H1 (cell line): Measurements from ENCODE around the gene IKZF5. TPM values are rescaled to one million over a fixed set of nuclear protein-coding genes. Genes with fewer than 3 reads are reported as not detected.

Experiments
- CTBP2 ChIP-seq: IDR thresholded peaks from 2 replicates; pipeline ENCODE4 v1.7.0; 2011; ENCODE audit warnings: borderline replicate concordance, mild to moderate bottlenecking, moderate library complexity, mixed read lengths, low read length; ENCODE audit not compliant: insufficient read depth, insufficient read length
- JUND ChIP-seq: IDR thresholded peaks from 2 replicates; pipeline ENCODE4 v1.6.1; 2011; ENCODE audit warnings: mild to moderate bottlenecking, improper control_type of control experiment, low read length
- KDM5A ChIP-seq: fragments of 200-600 bp; IDR thresholded peaks from 2 replicates; pipeline ENCODE4 v1.7.1; 2012; ENCODE audit warnings: mild to moderate bottlenecking, low read length, inconsistent platforms, mixed read lengths
- PHF8 ChIP-seq: fragments of 200-600 bp; sonication (generic); conservative IDR thresholded peaks from 2 replicates; pipeline ENCODE4 v1.7.1; 2012; ENCODE audit warnings: low read depth, mild to moderate bottlenecking, inconsistent platforms, low read length, moderate library complexity
- RAD21 ChIP-seq, 2 experiments: IDR thresholded peaks in 1 of 2; conservative IDR thresholded peaks in 1 of 2; 2 replicates each; pipeline ENCODE4 v1.6.1; 2011; ENCODE audit warnings: low read depth in 2 of 2, low read length in 2 of 2, improper control_type of control experiment in 1 of 2, inconsistent platforms in 1 of 2, mild to moderate bottlenecking in 1 of 2, moderate library complexity in 1 of 2
- RBBP5 ChIP-seq: IDR thresholded peaks from 2 replicates; pipeline ENCODE4 v1.7.1; 2012; ENCODE audit warnings: low read depth, mild to moderate bottlenecking, inconsistent platforms, low read length, moderate library complexity, borderline replicate concordance
- polyA plus RNA-seq, 7 experiments: library from polyadenylated mRNA; depleted of rRNA in 3 of 7; stranded (reverse) in 5 of 7; unstranded in 2 of 7; fragments of >200 nt in 5 of 7; fragments of 200-250 nt in 2 of 7; gene quantifications; 1 replicate in 5 of 7; 2 replicates in 1 of 7; 4 replicates in 1 of 7; pipeline versions ENCODE4 v1.2.1 to v1.2.3, GENCODE V29; 2011 to 2013; ENCODE audit warnings: missing spikeins in 2 of 7, mixed read lengths in 2 of 7
- total RNA-seq: library from RNA; stranded (reverse); fragmentation: NEBNext Ultra II Directional; extraction: Animal tissue kit (Norgen Biotek cat#: 25700); gene quantifications from 2 replicates; pipeline ENCODE4 v1.2.1, GENCODE V29; 2021
- TF ChIP-seq, protein P1 (sequence below): fragments of 300-600 bp; sonication (generic); IDR thresholded peaks from 2 replicates; pipeline ENCODE4 v1.7.1; 2012; ENCODE audit warnings: low read length, moderate library complexity, mild to moderate bottlenecking, inconsistent platforms; ENCODE audit not compliant: insufficient replicate concordance
- TF ChIP-seq, protein P2 (sequence below), 3 experiments: IDR thresholded peaks; 1 replicate in 2 of 3; 2 replicates in 1 of 3; pipeline versions ENCODE4 v1.5.1 to v1.6.1; 2011; ENCODE audit warnings: low read length in 3 of 3, mild to moderate bottlenecking in 3 of 3, inconsistent platforms in 2 of 3, low read depth in 1 of 3, moderate library complexity in 1 of 3; ENCODE audit not compliant: insufficient read depth in 1 of 3; ENCODE audit errors: control extremely low read depth in 1 of 3

The IKZF5 gene
- total and polyA plus RNA-seq, 2 of the 8 experiments (the other 6 are each of a cell fraction or from before 2014, with no cell fraction given): 5.2 to 15.3 TPM

DNA sequence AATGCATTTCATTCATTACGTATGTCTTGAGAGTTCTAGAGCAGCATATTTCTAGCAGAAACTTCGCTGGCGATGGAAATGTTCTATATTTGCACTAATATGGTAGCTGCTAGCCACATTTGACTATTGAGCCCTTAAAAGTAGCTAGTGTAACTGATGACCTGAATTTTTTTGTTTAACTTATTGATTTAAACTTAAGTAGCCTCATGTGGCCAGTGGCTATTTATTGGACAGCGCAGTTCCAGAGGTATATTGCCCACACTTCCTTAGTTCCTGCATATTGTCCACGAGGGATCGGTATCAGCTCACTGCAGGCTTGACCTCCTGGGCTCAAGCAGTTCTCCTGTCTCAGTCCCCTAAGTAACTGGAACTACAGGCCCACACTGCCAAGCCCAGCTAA, 24.7 kb downstream of the IKZF5 start (continued):
- TF ChIP-seq, protein P1, sequence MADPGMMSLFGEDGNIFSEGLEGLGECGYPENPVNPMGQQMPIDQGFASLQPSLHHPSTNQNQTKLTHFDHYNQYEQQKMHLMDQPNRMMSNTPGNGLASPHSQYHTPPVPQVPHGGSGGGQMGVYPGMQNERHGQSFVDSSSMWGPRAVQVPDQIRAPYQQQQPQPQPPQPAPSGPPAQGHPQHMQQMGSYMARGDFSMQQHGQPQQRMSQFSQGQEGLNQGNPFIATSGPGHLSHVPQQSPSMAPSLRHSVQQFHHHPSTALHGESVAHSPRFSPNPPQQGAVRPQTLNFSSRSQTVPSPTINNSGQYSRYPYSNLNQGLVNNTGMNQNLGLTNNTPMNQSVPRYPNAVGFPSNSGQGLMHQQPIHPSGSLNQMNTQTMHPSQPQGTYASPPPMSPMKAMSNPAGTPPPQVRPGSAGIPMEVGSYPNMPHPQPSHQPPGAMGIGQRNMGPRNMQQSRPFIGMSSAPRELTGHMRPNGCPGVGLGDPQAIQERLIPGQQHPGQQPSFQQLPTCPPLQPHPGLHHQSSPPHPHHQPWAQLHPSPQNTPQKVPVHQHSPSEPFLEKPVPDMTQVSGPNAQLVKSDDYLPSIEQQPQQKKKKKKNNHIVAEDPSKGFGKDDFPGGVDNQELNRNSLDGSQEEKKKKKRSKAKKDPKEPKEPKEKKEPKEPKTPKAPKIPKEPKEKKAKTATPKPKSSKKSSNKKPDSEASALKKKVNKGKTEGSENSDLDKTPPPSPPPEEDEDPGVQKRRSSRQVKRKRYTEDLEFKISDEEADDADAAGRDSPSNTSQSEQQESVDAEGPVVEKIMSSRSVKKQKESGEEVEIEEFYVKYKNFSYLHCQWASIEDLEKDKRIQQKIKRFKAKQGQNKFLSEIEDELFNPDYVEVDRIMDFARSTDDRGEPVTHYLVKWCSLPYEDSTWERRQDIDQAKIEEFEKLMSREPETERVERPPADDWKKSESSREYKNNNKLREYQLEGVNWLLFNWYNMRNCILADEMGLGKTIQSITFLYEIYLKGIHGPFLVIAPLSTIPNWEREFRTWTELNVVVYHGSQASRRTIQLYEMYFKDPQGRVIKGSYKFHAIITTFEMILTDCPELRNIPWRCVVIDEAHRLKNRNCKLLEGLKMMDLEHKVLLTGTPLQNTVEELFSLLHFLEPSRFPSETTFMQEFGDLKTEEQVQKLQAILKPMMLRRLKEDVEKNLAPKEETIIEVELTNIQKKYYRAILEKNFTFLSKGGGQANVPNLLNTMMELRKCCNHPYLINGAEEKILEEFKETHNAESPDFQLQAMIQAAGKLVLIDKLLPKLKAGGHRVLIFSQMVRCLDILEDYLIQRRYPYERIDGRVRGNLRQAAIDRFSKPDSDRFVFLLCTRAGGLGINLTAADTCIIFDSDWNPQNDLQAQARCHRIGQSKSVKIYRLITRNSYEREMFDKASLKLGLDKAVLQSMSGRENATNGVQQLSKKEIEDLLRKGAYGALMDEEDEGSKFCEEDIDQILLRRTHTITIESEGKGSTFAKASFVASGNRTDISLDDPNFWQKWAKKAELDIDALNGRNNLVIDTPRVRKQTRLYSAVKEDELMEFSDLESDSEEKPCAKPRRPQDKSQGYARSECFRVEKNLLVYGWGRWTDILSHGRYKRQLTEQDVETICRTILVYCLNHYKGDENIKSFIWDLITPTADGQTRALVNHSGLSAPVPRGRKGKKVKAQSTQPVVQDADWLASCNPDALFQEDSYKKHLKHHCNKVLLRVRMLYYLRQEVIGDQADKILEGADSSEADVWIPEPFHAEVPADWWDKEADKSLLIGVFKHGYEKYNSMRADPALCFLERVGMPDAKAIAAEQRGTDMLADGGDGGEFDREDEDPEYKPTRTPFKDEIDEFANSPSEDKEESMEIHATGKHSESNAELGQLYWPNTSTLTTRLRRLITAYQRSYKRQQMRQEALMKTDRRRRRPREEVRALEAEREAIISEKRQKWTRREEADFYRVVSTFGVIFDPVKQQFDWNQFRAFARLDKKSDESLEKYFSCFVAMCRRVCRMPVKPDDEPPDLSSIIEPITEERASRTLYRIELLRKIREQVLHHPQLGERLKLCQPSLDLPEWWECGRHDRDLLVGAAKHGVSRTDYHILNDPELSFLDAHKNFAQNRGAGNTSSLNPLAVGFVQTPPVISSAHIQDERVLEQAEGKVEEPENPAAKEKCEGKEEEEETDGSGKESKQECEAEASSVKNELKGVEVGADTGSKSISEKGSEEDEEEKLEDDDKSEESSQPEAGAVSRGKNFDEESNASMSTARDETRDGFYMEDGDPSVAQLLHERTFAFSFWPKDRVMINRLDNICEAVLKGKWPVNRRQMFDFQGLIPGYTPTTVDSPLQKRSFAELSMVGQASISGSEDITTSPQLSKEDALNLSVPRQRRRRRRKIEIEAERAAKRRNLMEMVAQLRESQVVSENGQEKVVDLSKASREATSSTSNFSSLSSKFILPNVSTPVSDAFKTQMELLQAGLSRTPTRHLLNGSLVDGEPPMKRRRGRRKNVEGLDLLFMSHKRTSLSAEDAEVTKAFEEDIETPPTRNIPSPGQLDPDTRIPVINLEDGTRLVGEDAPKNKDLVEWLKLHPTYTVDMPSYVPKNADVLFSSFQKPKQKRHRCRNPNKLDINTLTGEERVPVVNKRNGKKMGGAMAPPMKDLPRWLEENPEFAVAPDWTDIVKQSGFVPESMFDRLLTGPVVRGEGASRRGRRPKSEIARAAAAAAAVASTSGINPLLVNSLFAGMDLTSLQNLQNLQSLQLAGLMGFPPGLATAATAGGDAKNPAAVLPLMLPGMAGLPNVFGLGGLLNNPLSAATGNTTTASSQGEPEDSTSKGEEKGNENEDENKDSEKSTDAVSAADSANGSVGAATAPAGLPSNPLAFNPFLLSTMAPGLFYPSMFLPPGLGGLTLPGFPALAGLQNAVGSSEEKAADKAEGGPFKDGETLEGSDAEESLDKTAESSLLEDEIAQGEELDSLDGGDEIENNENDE: no peak
- TF ChIP-seq, protein P2, sequence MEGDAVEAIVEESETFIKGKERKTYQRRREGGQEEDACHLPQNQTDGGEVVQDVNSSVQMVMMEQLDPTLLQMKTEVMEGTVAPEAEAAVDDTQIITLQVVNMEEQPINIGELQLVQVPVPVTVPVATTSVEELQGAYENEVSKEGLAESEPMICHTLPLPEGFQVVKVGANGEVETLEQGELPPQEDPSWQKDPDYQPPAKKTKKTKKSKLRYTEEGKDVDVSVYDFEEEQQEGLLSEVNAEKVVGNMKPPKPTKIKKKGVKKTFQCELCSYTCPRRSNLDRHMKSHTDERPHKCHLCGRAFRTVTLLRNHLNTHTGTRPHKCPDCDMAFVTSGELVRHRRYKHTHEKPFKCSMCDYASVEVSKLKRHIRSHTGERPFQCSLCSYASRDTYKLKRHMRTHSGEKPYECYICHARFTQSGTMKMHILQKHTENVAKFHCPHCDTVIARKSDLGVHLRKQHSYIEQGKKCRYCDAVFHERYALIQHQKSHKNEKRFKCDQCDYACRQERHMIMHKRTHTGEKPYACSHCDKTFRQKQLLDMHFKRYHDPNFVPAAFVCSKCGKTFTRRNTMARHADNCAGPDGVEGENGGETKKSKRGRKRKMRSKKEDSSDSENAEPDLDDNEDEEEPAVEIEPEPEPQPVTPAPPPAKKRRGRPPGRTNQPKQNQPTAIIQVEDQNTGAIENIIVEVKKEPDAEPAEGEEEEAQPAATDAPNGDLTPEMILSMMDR (IDR thresholded peaks at IDR 0.05; ENCODE audit: control extremely low read depth in 1 of 3, insufficient read depth in 1 of 3, low read depth in 1 of 3, low read length in 3 of 3): no peak
- TF ChIP-seq CTBP2 (no peak), PHF8 (no peak), RBBP5 (no peak), RAD21 (IDR thresholded peaks at IDR 0.05 in 1 of 2, conservative IDR thresholded peaks at IDR 0.05 in 1 of 2; ENCODE audit: low read depth in 2 of 2, low read length in 2 of 2) (no peak), KDM5A (no peak), JUND (no peak)
